Adipose tissue (tissue), 3 donors: ENCODE results near the gene DBH. TPM values are rescaled to one million over a fixed set of nuclear protein-coding genes. Genes with fewer than 3 reads are reported as not detected.
"Not testable (repeated sequence)": the region's sequence is repeated elsewhere in the genome, so short reads cannot be mapped to it uniquely, and the experiment has no call there.

ENCODE experiments used
- H3K27ac ChIP-seq: one replicate; pipeline ENCODE4 v1.5.1; 2013; ENCODE audit warnings: low read depth, low read length
- WGBS, 3 donors: extraction: QIAGEN DNeasy Blood & Tissue Kit; methylation state at CpG; one replicate each; pipeline ENCODE4 v1.1.7; 2013; 5-methylcytosine and 5-hydroxymethylcytosine counted together
- polyA plus RNA-seq, 3 donors: library from polyadenylated mRNA; stranded (reverse); fragments of 200-250 nt; gene quantifications; one replicate each; pipeline ENCODE4 v1.2.3, GENCODE V29; 2013
- donor health status: healthy with polysubstance abuse.
- donor health status: Bipolar disorder and iron deficiency.
- donor health status: healthy.

The DBH gene
- polyA plus RNA-seq, 3 donors = 0.01 to 0.05 TPM; not detected in 1

- WGBS, 3 donors = 87 to 95% (median 88%) methylated on average over 21 of the region's 21 CpGs
- no peak overlapping the region for H3K27ac ChIP-seq
These were observed 35.2 kb downstream of the DBH start for GRCh38 chr9:133671371-133671770.

- no peak overlapping the region for H3K27ac ChIP-seq
- WGBS, 3 donors = 87 to 91% (median 87%) methylated on average over 31 of the region's 31 CpGs
These were observed 36.5 kb downstream of the DBH start for GRCh38 chr9:133672503-133673257.

GRCh38 chr9:133673258-133673655 is 37.1 kb downstream of the DBH start:
- H3K27ac ChIP-seq = no peak overlapping the region
- WGBS, 3 donors = 78 to 84% (median 79%) methylated on average over 9 of the region's 9 CpGs

- H3K27ac ChIP-seq = no peak overlapping the region
- WGBS, 3 donors = 95 to 96% (median 95%) methylated on average over 14 of the region's 14 CpGs
These were observed 37.9 kb downstream of the DBH start for GRCh38 chr9:133674091-133674490.

- H3K27ac ChIP-seq = not testable (repeated sequence)
- 94 to 100% (median 97%) methylated on average over 3 of the region's 3 CpGs for WGBS, 3 donors
These were observed 39.6 kb downstream of the DBH start for GRCh38 chr9:133675796-133676195.

GRCh38 chr9:133676450-133676849 is 40.3 kb downstream of the DBH start:
- WGBS, 3 donors = 55 to 73% (median 70%) methylated on average over 10 of the region's 10 CpGs
- H3K27ac ChIP-seq = no peak overlapping the region

GRCh38 chr9:133677126-133678010 is 41.2 kb downstream of the DBH start:
- no peak overlapping the region for H3K27ac ChIP-seq
- WGBS, 3 donors = 88 to 91% (median 91%) methylated on average over 17 of the region's 17 CpGs

- WGBS, 3 donors = 71 to 74% (median 73%) methylated on average over 15 of the region's 15 CpGs
- no peak overlapping the region for H3K27ac ChIP-seq
These were observed 42.9 kb downstream of the DBH start for GRCh38 chr9:133679056-133679455.

- no peak overlapping the region for H3K27ac ChIP-seq
These were observed 43.4 kb downstream of the DBH start for GRCh38 chr9:133679466-133680061.

GRCh38 chr9:133680250-133680975 is 44.2 kb downstream of the DBH start:
- no peak overlapping the region for H3K27ac ChIP-seq
- 83 to 94% (median 89%) methylated on average over 21 of the region's 21 CpGs for WGBS, 3 donors

More at GRCh38 chr9:133679466-133680061, 43.4 kb downstream of the DBH start:
- WGBS, 3 donors = 40 to 76% (median 62%) methylated on average over 35 of the region's 35 CpGs

GRCh38 chr9:133680976-133681657 is 45.0 kb downstream of the DBH start:
- no peak overlapping the region for H3K27ac ChIP-seq
- WGBS, 3 donors = 86 to 94% (median 93%) methylated on average over 20 of the region's 20 CpGs

- no peak overlapping the region for H3K27ac ChIP-seq
- 88 to 95% (median 93%) methylated on average over 34 to 35 of the region's 35 CpGs for WGBS, 3 donors
These were observed 45.6 kb downstream of the DBH start for GRCh38 chr9:133681658-133682306.

GRCh38 chr9:133682818-133683585 is 46.8 kb downstream of the DBH start:
- WGBS, 3 donors = 72 to 87% (median 73%) methylated on average over 20 of the region's 20 CpGs
- H3K27ac ChIP-seq = no peak overlapping the region

GRCh38 chr9:133683586-133684120 is 47.5 kb downstream of the DBH start:
- no peak overlapping the region for H3K27ac ChIP-seq
- 34 to 66% (median 47%) methylated on average over 19 of the region's 19 CpGs for WGBS, 3 donors

GRCh38 chr9:133684121-133684935 is 48.2 kb downstream of the DBH start:
- WGBS, 3 donors = 67 to 80% (median 78%) methylated on average over 26 of the region's 26 CpGs
- H3K27ac ChIP-seq = no peak overlapping the region

GRCh38 chr9:133684936-133685361 is 48.8 kb downstream of the DBH start:
- 86 to 94% (median 87%) methylated on average over 17 of the region's 17 CpGs for WGBS, 3 donors
- no peak overlapping the region for H3K27ac ChIP-seq
